NCI-H2107 treated with DMSO at 0.1 percent for 48 hours (cell line): ENCODE data around the gene KCTD2.
"Not testable (repeated sequence)": the region's sequence is repeated elsewhere in the genome, so short reads cannot be mapped to it uniquely, and the experiment has no call there.

Experiments used
- DNase-seq: peaks from one replicate; lab custom pipeline; 2025; ENCODE audit not compliant: unreplicated experiment; lab: John Stamatoyannopoulos, UW

KCTD2 gene, protein sequence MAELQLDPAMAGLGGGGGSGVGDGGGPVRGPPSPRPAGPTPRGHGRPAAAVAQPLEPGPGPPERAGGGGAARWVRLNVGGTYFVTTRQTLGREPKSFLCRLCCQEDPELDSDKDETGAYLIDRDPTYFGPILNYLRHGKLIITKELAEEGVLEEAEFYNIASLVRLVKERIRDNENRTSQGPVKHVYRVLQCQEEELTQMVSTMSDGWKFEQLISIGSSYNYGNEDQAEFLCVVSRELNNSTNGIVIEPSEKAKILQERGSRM

GRCh38 chr17:75046407-75047289 is at the start of gene KCTD2, which contains the start of gene ATP5PD:
TSS of gene KCTD2 (plus strand) at chr17:75047225. CDS start at chr17:75047251, 26 bp downstream.
TSS of gene ATP5PD (minus strand) at chr17:75046969. CDS start at chr17:75042650, 4,319 bp downstream.
- peak; percentile 57 for DNase-seq

GRCh38 chr17:74998783-74999182 is 48.2 kb upstream of the KCTD2 start:
- no peak for DNase-seq

DNA sequence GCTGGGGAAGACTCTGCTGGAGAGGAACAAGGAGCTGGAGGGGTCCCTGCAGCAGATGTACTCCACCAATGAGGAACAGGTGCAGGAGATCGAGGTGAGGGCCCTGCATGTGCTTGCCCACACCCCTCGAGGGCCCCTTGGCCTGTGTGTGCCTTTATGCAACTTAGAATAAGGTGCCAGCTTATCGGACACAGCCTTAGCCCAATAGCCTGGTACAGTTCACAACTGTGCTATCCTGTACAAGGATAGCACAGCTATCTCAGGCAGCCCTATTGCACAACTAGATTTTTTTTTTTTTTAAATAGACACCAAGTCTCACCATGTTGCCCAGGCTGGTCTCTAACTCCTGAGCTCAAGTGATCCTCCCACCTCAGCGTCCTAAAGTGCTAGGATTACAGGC is 47.5 kb upstream of the KCTD2 start:
- DNase-seq, result no peak

DNA sequence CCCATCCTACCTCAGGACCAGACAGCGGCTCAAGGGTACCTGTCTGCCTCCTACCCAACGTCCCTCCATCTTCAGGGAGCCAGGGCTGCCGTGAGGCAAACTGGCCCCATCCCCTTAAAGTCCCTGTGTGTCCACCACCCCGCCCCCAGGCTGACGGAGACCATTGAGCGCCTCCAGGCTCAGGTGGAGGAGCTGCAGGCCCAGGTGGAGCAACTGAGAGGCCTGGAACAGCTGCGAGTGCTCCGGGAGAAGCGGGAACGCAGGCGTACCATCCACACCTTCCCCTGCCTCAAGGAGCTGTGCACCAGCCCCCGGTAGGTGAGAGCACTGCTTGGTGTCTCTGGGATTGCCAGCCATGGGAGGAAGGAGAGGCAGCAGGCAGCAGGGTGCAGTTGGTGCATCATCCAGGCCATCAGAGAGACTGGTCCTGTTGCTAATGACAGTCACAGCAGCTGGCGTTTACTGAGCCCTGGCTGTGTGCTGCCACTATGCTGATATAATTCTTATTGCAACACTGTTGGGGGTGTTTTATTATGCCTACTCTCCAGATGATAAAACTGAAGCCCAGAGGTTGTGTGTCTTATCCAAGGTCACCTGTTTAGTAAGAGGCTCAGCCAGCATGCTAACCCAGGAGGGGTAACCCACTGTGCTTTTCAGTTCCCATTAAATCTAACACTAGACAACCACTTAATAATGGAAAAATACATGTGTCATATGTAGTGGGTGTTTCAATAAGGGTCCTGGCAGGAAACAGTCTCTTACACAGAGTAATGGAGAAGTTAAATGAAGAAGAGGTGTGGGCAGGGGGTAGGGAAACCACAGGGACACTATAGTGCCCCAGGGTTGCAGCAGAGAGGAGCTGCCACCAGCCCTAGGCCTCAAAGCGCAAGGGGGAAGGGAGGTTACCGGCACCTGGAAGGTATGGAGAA is 44.8 kb upstream of the KCTD2 start:
- DNase-seq, result no peak

DNA sequence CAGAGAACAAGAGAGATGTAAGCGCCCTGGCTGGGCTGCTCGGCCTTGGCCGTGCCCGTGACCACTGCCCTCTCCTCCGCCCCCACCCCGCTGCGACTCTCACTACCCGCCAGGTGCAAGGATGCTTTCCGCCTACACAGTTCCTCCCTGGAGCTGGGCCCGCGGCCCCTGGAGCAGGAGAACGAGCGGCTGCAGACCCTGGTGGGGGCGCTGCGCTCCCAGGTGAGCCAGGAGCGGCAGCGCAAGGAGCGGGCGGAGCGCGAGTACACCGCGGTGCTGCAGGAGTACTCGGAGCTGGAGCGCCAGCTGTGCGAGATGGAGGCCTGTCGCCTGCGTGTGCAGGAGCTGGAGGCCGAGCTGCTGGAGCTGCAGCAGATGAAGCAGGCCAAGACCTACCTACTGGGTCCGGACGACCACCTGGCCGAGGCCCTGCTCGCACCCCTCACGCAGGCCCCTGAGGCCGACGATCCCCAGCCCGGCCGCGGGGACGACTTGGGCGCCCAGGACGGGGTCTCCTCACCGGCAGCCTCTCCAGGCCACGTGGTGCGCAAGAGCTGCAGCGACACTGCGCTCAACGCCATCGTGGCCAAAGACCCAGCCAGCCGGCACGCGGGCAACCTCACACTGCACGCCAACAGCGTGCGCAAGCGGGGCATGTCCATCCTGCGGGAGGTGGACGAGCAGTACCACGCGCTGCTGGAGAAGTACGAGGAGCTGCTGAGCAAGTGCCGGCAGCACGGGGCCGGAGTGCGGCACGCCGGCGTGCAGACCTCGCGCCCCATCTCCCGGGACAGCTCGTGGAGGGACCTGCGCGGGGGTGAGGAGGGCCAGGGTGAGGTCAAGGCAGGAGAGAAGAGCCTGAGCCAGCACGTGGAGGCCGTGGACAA is 43.7 kb upstream of the KCTD2 start:
- no peak for DNase-seq

DNA sequence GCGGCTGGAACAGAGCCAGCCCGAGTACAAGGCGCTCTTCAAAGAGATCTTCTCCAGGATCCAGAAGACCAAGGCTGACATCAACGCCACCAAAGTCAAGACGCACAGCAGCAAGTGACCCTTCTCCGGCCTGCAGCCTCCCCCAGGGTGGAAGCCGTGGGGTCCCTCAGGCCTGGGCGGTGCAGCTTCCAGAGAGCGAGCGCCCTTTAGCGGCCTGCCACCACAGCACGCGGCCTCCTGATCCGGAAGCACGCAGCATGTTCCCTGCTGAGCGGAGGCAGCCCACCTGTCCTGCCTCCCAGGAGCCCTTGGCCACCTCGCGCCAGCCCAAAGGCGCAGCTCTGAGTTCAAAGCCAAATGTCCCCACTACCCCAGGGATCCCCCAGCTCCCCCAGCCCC is 43.1 kb upstream of the KCTD2 start:
- no peak for DNase-seq

GRCh38 chr17:75004371-75004770 is 42.7 kb upstream of the KCTD2 start:
- no peak for DNase-seq

- DNase-seq, result no peak
Observed at GRCh38 chr17:75005291-75005690, 41.7 kb upstream of the KCTD2 start.

DNA sequence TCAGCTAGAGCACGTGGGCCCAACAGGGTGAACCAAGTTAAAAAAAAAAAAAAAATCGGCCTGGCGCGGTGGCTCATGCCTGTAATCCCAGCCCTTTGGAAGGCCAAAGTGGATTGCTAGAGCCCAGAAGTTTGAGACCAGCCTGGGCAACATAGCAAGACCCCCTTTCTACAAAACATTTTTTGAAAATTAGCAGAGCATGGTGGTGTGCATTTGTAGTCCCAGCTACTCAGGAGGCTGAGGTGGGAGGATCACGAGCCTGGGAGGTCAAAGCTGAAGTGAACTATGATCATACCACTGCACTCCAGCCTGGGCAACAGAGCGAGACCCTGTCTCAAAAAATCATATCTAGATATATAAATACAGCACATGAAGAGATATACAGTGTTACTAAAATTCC is 40.9 kb upstream of the KCTD2 start:
- DNase-seq, result not testable (repeated sequence)

GRCh38 chr17:75006653-75007052 is 40.4 kb upstream of the KCTD2 start:
- DNase-seq, result no peak

DNA sequence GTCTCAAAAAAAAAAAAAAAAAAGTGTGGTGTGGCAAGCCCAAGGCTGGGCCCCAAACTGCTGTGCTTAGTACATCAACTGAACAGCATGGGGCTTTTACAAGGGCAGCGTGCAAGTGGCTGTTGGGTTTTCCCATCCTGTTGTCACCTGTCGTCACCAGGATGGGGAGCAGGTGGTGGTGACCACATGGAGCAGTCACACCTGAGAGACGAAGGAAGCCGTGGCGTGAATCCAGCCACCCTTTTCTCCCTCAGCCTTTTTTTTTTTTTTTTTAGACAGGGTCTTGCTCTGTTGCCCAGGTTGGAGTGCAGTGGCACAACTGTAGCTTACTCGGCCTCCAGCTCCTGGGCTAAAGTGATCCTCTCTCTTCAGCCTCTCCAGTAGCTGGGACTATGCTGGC is 38.7 kb upstream of the KCTD2 start:
- DNase-seq, result peak; percentile 28

GRCh38 chr17:75009139-75009724 is 37.8 kb upstream of the KCTD2 start:
- DNase-seq, result no peak

GRCh38 chr17:75010683-75011400 is 36.2 kb upstream of the KCTD2 start:
- DNase-seq, result peak; percentile 69

DNA sequence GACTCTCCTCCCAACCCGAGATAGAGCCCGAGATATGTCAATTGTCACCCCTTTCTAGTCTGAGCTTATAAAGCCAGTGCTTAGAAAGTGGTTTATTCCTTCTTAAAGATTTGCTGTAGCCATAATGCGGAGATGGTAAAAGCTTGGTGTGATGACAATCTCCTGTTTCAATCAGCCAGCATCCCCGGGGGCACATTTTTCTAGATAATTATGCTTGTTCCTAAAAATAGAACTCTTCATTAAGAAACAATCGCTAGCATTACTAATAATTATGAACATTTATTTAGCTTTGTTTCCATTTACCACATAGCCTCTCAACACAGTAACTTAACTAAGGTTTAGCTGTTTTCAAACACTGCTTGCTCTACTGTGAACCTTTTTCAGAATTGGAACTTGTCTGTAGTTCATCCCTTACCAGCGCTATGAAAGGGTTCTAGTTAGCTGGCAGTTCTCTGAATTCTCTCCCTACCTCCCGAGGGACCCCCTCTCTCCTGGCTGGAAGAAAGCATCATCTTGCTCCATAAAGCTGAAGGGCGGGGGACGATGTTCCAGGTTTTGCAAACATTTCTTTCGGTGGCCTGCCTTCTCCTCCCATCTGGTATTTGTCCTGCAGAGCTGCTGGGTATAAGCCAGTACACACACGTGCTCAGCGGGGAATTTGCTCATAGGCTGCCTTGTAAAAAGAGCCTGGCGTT is 35.5 kb upstream of the KCTD2 start:
- peak; percentile 45 for DNase-seq

DNA sequence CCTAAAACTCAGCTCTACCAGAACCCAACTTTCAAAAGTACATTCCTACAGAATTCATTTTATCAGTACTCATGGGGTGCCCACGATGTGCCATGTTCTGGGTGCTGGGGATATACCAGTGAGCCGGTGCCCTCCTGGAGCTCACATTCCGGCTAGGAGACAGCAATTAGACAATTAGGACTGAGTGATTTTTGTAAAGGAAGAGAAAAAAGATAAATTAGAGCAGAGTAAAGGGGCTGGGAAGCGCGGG is 35.0 kb upstream of the KCTD2 start:
- no peak for DNase-seq

DNA sequence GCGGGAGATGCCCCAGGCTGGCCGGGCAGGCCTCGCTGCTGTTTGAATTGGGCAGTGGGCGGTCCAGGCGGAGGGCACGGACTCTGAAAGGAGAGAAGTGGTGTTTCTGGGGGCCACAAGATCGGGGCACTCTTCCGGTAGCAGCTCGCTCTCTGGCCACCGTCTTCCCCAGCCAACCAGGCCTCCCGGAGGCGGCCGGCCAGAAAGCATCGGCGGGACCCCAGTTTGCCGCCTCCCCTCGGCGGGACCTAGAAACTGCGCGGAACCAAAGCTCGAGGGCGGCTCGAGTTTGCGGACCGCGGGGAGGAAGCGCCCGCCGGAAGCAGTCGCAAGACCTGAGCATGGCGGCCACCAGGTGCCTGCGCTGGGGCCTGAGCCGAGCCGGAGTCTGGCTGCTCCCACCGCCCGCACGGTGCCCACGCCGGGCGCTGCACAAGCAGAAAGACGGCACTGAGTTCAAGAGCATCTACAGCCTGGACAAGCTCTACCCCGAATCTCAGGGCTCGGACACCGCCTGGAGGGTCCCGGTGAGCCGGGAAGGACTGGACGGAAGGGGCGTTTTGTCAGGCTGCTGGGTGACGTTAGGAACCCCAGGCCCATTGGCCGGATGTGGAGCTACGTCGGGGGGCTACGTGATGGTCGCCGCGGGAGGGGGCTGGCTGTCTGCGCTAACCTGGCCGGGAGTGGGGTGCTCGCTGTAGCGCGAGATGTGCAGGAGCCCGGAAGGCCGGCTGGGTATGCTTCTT is 34.5 kb upstream of the KCTD2 start, which contains the start of gene MRPL58:
Gene MRPL58 (plus strand): TSS at position 325 of the 746 bp plus-strand sequence. CDS start 17 bp downstream, at position 342.
- DNase-seq, result peak; percentile 60

DNA sequence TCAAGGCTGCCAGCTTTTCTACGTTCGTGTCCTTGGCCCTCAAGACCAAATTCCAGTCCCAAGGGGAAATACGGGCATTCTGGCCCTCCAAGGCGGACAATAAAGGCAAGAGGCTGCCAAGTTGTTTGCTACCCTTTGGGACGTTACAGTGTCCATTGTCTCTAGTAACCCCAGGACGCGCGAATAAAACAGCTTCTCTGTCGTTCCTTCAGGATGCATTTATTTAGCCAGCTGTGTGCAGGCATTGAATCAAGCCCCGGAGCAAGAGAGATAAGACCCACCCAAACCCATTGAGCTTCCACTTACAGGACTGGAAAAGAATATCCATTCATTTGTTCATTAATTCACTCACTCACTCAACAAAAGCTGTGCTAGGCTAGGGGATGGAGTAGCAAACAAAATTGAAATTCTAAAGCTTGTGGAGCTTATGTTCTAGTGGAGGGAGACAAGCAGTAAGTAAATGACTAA is 33.9 kb upstream of the KCTD2 start:
- DNase-seq, result no peak

DNA sequence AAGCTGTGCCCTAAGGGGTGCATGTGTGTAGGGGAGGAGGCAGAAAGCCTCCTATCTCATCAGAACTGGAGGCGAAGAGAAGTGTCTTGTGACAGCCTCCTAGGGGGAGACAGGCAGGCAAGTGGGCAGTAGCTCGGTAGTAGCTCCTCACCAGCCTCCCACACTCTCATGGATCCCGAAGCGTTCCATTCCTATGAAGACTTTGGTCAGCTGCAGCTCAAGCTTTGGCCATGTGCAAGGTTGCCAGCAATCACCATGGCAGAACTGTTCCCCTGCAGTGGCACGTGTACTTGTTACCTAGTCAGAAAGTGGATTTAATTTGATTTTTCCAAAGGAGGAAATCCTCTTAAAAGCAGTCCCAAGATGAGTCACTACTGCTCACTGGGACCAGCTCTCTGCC is 27.9 kb upstream of the KCTD2 start:
- no peak for DNase-seq
